SK-N-SH (cell line): ENCODE measurements around the gene KRTAP5-2.

ENCODE experiments used
- CHD2 ChIP-seq: fragments of 150-350 bp; IDR thresholded peaks from 2 replicates; pipeline ENCODE4 v1.6.1; 2018; ENCODE audit warnings: low read length; ENCODE audit not compliant: partially characterized antibody
- EP300 ChIP-seq, 2 experiments: IDR thresholded peaks; 2 replicates each; pipeline versions ENCODE4 v1.4.0 to v1.6.1; 2012; ENCODE audit warnings: borderline replicate concordance in 1 of 2, low read depth in 1 of 2, low read length in 1 of 2
- GABPA ChIP-seq: IDR thresholded peaks from 2 replicates; pipeline ENCODE4 v1.4.0; 2012; ENCODE audit warnings: low read depth, mild to moderate bottlenecking
- MAX ChIP-seq: IDR thresholded peaks from 2 replicates; pipeline ENCODE4 v1.4.0; 2012; ENCODE audit warnings: low read depth
- RAD21 ChIP-seq: IDR thresholded peaks from 2 replicates; pipeline ENCODE4 v1.6.1; 2012; ENCODE audit warnings: mild to moderate bottlenecking, low read length
- RCOR1 ChIP-seq: fragments of 150-350 bp; IDR thresholded peaks from 2 replicates; pipeline ENCODE4 v1.6.1; 2017; ENCODE audit warnings: antibody characterized with exemption, low read length
- TAF1 ChIP-seq: IDR thresholded peaks from 2 replicates; pipeline ENCODE4 v1.6.1; 2012; ENCODE audit warnings: low read depth, mild to moderate bottlenecking, low read length, moderate library complexity, borderline replicate concordance
- TF ChIP-seq, protein P1 (sequence below): fragments of 200-600 bp; sonication (generic); IDR thresholded peaks from 2 replicates; pipeline ENCODE4 v1.6.1; 2017; ENCODE audit warnings: antibody characterized with exemption, mild to moderate bottlenecking, moderate library complexity
- TF ChIP-seq, protein P2 (sequence below): IDR thresholded peaks from 2 replicates; pipeline ENCODE4 v1.4.0; 2012; ENCODE audit warnings: low read depth, borderline replicate concordance
- TF ChIP-seq, protein P3 (sequence below): IDR thresholded peaks from 2 replicates; pipeline ENCODE4 v1.4.0; 2012; ENCODE audit warnings: low read depth, borderline replicate concordance

DNA sequence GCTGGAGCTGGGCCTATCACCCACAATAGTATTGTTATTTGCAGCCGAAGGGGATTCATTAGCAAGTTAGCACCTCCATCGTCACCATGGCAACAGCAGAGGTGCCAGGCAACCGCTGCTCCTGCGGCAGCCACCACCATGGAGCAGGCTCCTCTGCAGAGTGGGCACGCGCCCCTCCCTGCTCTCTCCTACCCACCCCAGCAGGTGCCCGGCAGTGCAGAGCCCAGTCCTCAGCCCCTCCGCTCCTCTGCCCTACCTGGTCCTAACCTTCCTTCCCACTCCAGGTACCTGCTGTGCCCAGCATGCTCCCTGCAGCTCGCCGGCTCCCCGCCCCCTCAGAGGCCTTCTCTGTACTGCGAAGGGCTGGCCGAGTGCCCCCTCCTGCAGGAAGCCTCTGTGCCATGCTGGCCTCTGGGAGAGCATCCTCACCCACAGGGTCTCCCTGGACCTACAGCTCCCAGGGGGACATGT lies 29.6 kb downstream of the KRTAP5-2 start:
- TF ChIP-seq TAF1 (no peak), MAX (no peak), RCOR1 (no peak), GABPA (no peak), CHD2 (no peak), RAD21 (no peak), EP300 (IDR thresholded peaks at IDR 0.05; ENCODE audit: borderline replicate concordance in 1 of 2, low read depth in 1 of 2, low read length in 1 of 2) (no peak)
- TF ChIP-seq, protein P1, sequence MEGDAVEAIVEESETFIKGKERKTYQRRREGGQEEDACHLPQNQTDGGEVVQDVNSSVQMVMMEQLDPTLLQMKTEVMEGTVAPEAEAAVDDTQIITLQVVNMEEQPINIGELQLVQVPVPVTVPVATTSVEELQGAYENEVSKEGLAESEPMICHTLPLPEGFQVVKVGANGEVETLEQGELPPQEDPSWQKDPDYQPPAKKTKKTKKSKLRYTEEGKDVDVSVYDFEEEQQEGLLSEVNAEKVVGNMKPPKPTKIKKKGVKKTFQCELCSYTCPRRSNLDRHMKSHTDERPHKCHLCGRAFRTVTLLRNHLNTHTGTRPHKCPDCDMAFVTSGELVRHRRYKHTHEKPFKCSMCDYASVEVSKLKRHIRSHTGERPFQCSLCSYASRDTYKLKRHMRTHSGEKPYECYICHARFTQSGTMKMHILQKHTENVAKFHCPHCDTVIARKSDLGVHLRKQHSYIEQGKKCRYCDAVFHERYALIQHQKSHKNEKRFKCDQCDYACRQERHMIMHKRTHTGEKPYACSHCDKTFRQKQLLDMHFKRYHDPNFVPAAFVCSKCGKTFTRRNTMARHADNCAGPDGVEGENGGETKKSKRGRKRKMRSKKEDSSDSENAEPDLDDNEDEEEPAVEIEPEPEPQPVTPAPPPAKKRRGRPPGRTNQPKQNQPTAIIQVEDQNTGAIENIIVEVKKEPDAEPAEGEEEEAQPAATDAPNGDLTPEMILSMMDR = no peak
- TF ChIP-seq, protein P2, sequence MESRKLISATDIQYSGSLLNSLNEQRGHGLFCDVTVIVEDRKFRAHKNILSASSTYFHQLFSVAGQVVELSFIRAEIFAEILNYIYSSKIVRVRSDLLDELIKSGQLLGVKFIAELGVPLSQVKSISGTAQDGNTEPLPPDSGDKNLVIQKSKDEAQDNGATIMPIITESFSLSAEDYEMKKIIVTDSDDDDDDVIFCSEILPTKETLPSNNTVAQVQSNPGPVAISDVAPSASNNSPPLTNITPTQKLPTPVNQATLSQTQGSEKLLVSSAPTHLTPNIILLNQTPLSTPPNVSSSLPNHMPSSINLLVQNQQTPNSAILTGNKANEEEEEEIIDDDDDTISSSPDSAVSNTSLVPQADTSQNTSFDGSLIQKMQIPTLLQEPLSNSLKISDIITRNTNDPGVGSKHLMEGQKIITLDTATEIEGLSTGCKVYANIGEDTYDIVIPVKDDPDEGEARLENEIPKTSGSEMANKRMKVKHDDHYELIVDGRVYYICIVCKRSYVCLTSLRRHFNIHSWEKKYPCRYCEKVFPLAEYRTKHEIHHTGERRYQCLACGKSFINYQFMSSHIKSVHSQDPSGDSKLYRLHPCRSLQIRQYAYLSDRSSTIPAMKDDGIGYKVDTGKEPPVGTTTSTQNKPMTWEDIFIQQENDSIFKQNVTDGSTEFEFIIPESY = no peak
- TF ChIP-seq, protein P3, sequence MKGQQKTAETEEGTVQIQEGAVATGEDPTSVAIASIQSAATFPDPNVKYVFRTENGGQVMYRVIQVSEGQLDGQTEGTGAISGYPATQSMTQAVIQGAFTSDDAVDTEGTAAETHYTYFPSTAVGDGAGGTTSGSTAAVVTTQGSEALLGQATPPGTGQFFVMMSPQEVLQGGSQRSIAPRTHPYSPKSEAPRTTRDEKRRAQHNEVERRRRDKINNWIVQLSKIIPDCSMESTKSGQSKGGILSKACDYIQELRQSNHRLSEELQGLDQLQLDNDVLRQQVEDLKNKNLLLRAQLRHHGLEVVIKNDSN = no peak
